Measurements from ENCODE around the gene HAO2.
"Not testable (repeated sequence)": the region's sequence is repeated elsewhere in the genome, so short reads cannot be mapped to it uniquely, and the experiment has no call there.

The HAO2 gene

DNA sequence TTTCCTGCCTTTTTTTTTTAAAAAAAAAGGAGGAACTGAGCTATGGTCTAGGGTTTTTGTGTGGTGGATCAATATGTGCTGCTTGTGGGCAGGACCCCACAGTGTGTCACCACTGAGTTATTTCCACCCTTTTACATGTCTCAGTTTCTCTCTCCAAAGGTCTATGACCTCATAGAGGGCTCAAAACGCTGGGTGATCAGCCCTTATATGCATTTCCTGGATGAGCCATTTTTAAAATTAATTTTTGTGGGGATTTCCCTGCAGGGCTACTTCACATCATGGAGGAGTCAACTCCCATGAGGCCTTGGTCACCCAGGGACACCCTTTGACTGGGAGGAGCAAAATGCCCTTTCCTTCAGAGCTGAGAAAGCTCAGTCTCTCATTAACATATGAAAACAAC is 20.7 kb upstream of the HAO2 start:
- no peak for DNase-seq

DNA sequence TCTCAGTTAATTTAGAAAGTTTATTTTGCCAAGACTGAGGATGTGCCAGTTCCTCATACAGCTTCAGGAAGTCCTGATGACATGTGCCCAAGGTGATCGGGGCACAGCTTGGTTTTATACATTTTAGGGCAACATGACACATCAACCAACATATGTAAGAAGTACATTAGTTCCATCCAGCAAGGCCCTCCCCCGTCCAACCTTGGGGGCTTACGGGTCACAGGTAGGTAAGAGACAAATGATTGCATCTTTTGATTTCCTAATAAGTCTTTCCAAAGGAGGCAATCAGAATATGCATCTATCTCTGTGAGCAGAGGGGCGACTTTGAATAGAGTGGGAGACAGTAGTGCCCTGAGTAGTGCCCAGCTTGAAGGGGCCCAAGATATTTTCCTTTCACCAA is 19.6 kb upstream of the HAO2 start:
- DNase-seq, result no peak

DNA sequence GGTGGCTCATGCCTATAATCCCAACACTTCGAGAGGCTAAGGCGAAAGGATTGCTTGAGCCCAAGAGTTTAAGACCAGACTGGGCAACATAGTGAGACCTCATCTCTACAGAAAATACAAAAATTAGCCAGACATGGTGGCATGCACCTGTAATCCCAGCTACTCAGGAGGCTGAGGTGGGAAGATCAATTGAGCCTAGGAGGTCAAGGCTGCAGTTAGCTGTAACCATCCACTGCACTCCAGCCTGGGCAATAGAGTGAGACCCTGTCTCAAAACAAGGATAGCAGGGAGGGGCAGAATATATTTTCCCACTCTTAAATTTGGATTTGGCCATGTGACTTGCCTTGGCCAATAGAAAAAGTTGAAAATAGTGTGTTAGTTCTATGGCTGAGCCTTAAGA is 17.7 kb upstream of the HAO2 start:
- DNase-seq, result not testable (repeated sequence)

DNA sequence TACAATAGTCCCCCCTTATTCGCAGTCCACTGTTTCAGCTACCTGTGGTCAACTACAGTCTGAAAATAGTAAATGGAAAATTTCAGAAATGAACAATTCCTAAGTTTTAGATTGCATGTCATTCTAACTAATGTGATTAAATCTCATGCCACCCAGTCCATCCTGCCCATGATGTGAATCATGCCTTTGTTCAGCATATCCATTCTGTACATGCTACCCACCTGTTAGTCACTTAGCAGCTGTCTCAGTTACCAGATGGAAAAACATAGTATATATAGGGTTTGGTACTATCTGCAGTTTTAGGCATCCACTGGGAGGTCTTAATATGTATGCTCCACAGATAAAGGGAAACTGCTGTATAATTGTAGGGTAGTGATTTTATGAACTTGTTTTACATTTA is 16.6 kb upstream of the HAO2 start:
- DNase-seq, result no peak

DNA sequence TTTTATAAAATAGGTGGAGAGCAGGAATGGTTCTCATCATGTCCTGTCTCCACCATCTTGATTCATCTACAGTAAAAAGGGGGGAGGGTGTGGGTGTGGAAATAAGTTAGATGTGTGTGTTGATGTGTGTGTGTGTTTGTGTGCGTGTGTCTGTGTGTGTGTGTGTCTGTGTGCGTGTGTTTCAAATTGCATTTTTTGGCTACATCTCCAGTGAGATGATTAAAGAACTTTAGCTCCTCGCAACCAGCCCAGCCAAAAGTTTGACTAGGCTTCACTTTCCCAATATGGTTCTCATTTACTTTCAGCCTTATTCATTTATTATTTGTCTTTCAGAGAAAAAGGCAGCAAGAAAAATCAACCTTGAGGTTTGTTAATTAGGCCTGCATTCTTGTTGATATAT is 14.7 kb upstream of the HAO2 start:
- no peak for DNase-seq

DNA sequence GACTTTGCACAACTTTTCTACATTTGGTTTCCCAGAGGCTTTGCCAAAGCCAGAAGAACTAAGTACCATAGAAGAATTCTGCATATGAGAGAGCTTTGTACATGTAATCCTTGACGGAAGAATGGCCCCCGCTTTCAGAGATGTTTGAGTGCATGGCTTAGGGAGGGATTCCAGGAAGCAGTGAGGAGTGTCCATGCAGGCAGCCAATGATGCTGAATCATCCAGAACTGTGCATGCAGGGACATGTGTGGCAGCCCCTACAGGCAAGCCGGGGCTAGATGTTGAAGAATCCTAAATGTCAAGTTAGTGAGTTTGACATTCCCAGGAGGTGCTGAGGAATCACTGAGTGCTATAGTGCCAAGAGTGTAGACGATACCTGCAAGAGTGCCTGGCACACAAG is 9.9 kb upstream of the HAO2 start:
- no peak for DNase-seq

DNA sequence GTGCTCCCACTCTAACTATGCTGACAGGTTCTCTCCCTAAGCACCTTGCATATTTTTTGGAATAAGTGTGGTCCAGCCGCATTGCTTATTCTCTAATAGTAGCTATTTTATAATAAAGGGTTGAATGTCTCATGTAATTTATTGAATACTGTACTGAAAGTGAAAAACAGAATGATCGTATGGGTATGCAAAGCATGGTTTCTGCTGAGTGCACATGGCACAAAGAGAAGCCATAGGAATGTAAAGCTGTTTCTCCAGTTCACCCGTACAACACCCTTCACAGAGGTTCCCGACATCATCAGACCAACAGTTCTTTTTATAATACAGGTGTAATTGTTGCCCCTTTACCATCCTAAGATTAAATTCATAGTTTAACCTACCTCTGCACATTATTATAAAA is 8.9 kb upstream of the HAO2 start:
- no peak for DNase-seq

DNA sequence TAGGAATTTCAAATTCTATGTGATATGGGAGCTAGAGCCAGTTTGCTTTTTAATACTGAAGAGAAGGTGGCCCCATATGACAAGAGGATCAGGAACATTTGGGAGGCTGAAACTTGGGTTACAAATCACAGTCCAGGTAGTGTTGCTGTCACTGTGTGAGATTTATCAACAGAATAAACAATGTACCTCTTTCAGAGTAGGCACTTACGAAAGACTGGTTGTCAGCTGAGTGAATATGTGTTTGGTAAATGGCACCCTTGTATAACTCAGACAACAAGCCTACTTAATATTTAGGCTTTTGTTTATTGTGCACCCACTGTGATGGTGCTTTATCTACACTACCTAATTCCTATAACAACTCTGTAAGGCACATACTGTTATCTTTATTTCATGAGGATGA is 7.4 kb upstream of the HAO2 start:
- no peak for DNase-seq

DNA sequence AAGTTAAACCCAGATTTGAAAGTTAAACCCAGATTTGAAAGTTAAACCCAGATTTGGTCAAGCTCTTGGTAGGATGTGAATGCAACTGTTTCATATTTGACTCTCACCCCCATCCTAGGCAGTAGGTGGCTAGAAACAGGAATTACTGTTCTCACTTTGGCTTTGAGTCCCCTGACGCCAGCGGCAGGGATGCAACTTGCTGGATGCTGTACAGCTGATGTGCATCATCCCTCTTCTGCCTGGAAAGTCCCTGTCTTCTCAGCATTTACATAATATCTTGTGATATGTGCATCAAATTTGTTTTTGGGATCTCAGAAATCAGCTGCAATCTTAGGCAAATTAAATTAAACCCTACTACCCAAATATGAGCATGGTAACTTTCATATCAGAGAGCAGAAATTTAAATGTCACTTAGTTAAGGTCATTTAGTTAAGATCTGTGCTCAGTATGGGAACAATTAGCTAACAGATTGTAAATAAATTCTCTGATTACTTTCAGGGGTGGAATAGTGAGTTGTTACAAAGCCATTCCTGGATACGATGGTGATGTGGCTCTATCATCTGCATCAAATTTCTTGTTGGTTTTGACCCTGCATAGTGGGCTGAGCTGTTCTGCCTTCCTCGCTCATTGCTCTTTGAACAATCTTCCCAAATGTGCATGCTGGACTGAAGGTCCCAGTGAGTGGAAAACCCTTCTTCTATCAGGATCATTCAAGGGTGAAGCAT is 6.8 kb upstream of the HAO2 start:
- DNase-seq, result no peak

DNA sequence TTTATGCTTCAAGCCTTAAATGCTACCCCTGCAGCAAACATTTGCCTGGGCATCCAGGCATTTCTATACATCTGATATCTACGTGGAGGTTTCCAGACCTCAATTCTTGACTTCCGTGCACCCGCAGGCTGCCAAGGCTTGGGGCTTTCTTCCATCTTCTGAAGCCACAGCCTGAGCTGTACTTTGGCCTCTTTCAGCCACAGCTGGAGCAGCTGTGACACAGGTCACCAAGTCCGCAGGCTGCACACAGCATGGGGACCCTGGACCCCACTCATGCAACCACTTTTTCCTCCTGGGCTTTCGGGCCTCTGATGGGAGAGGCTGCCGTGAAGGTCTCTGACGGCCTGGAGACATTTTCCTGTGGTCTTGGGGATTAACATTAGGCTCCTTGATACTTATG is 5.4 kb upstream of the HAO2 start:
- no peak for DNase-seq

DNA sequence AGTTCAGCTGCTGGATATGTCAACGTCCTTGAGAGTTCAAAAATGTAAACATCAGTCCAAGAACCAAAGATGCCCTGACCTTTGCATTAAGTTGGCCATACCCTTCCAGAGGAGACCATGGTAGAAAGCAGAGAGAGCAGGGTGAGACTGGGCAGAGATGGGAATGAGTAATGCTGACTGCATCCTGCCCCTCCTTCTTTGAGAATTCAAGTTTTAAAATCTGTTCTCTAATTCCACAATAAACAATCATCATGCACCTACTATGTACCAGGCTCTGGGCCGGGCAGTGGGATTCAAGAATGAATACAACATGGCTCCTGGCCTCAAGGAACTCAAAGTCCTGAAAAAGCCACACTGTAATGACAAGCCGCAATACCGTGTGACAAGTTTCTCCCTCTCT is 3.9 kb upstream of the HAO2 start:
- no peak for DNase-seq

DNA sequence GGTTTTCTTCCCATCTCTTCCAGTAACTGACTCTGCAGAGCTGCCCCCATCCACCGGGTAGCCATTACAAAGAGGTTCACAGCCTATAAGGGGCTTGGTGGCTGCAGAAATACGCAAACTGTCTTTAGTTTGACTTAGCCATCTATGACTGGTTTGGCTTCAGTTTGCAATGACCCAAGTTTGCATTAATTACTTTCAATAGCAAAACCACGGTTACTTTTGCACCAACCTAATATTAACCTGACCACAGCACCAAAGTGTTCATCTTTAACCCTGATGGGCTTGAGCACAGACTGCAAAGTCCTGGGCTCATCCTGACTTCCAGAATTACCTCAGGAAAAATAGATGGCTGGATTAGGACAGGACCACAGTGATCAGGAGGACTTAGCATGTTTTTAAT is 2.2 kb upstream of the HAO2 start:
- no peak for DNase-seq

DNA sequence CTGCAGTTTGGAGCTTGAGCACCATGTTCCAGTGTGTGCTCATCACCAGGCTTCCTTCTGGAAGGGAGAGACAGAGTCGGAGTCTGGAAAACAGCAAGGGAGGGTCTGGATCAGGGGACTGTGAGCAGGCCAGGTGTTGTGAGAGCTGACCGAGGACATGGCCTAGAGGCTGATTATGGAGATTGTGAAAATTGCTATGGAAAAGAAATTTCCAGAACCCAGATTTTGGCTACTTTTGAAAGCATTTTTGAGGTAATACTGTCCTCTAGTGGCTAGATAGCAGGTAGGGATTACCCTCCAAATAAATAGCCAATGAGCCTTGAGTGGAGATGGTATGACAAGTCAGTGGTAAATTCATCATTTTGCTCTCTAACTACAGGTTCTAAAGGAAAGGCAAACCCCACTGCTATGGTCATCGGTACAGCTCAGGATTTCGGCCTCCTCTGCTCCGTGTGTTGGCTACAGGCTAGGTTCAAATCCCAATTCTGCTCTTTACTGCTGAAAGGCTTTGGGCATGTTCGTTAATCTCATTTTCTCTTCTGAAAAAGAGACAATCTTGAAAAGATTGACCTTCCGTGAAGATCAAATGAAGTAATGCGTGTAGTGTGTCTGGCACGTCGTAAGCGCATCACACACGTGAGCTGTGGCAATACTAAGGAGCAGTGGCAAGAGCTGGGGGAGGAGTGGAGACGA is 1.0 kb upstream of the HAO2 start:
- no peak for DNase-seq

DNA sequence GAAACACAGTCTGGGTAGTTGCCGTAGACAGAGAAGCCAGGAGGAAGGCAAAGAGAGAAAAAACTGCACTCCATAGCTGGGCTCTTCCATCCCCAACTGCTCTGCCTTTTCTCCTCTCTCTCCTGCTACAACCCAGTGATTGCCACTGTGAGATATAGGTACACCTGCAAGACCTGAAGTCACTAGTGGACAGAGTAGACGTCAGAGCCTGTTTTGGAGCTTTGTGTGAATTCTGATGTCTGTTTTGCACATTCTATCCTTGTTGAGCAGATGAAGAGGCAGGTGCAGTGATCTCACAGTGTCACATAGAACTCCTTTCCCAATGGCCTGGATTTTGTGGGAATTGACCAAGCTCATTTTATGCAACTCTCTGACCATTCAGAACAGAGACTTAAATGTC is 2.2 kb downstream of the HAO2 start:
- no peak for DNase-seq

DNA sequence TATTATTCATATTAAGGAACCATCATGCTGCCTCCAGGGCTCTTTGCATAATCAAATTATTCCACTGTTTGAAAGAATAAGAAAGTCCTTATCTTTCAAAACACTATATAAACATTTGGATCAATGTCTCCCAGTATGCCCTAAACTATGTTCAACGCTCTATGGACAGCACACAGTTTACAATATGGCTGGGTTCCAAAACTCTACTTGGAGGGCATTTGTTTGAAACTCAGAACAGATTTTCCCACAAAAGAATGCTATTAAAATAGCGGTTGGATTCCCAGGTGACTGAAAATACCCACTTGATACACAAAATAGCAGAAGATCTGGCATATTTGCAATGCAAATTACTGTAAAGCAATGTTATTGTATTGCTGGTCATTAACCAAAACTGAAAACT is 3.2 kb downstream of the HAO2 start:
- no peak for DNase-seq

DNA sequence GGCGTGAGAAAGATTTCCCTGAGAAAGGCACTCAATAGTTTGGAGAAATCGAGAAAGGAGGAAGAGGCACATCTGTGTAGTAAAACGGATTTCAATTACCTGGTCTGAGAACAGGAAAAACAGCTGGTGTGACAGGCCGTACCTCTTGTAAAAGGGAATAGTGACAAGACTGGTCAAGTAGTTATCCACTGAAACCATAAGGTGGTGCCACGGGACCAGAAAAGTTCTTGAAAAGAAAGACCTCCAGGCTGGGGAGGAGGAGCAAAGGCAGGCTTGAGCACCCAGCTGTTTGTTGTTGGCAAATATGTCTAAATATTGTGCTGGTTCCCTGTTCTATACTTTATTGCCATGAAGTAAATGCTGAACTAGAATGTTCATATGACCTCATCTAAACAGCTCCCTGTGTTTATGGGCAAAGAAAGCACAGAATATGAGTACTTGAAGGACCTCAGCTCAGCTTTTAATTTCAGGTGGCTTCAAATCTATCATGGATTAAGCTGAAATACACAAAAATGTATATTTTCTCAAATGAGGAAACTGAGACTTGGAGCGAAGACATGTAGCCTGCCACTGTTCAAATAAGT is 4.0 kb downstream of the HAO2 start:
- DNase-seq, result no peak

DNA sequence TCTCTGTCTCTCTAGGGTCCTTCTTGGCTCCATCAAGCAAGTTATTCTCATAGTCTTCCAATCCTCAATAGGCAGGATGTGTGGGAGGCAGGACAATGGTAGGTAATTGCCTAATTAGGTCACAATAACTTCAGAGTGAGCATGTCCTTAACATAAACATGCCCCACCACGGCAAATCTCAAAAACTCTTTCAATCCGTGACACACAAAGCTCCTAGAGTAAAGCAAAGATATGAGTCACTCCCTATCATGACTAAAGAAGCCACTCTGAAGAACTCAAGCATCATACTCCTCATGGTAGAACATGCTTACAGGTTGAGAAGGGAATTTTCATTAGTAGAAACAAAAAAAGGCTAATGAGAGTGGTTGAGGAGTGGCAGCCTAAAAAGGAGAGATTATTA is 4.9 kb downstream of the HAO2 start:
- no peak for DNase-seq

DNA sequence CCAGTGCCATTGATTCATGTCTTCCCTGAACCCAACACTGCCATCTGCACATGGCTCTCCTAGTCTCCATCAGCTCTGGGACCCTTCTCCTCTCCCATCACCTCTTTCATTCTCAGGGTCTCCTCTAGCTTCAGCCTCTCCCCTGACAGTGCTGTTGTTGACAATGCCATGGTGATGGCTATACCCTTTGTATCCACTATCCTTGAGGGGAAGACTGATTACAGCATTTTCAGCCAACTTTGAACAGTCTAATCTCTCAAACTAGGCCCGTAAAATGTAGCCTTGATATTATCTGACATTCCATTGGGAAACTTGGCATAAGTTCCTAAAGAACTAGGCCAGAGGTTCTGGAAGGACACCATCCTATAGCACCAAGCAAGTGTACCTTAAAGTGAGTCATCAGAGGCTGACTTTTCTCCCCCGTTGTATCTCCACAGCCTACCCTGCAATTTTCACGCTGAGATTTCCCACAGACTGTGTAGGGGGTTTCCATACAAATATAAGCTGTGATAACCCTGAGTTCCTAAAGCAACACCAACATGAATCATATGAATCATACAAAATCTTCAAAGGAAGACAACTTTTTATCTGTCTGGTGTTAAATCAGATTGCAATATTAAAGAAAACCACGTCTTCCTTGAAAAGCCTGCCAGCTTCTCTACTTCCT is 5.8 kb downstream of the HAO2 start:
- no peak for DNase-seq

DNA sequence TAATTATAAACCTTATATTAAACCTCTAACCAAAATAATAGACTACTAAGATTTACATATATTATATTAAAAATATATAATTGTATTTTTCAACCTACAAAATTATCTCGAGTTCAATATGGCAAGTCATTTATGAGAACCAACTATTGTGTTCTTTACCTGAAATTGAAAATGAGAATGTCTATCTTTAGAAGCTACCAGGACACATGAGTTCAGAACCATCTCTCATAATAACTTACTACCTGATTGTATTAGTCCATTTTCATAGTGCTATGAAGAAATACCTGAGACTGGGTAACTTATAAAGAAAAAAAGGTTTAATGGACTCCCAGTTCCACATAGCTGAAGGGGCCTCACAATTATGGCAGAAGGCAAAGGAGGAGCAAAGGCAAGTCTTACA is 6.8 kb downstream of the HAO2 start:
- DNase-seq, result no peak

DNA sequence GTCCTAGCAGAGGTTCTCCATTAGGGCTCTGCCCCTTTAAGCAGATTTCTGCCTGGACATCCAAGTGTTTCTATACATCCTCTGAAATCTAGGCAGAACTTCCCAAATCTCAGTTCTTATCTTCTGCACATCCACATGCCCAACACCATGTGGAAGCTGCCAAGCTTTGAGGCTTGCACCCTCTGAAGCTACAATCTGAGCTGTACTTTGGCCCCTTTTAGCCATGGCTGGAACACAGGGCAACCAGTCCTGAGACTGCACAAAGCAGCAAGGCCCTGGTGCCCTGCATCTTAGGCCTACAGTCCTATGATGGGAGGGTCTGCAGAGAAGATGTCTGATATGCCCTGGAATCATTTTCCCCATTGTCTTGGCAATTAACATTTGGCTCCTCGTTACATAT is 8.0 kb downstream of the HAO2 start:
- no peak for DNase-seq

DNA sequence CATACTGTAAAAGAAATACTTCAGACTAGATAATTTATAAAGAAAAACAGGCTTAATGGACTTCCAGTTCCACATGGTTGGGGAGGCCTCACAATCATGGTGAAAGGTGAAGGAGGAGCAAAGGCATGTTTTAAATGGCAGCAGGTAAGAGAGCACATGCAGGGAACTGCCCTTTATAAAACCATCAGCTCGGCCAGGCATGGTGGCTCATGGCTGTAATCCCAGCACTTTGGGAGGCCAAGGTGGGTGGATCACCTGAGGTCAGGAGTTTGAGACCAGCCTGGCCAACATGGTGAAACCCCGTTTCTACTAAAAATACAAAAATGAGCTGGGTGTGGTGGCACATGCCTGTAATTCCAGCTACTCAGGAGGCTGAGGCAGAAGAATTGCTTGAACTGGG is 9.0 kb downstream of the HAO2 start:
- DNase-seq, result not testable (repeated sequence)

DNA sequence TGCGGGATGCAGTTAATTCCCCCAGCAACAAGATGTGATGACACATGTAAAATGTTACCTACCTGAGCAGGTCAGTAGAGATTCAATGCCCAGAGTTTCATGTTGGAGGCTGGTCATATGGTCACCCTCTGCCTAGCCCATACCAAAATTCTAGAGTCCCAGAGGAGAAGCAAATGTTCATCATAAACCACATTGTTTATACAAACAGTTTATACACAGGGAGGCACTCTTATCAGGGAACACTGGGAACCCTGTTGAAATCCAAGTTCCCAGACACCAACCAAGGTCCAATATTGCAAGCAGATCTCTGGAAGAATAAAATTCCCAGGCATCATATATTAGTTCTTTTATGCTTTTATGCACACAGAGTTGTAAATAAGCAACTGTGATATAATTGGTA is 10.5 kb downstream of the HAO2 start:
- DNase-seq, result no peak

DNA sequence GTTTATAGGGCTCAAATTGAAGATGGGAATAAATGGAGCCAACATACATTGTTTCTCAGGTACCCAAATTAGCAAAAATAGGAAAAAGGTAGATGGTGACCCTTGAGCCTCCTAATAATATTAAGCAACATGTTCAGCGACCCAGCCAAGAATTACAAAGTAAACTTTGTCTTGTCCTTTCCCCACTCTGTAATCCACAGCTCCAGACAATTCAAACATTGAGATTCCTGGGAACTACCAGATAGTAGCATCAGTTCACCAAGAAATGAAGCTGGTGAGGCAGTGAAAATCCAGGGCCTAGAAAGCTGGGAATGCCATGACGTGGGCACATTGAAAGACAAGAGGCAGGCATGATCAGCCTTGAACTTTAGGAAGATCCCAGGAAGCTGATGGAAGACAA is 11.7 kb downstream of the HAO2 start:
- DNase-seq, result no peak

DNA sequence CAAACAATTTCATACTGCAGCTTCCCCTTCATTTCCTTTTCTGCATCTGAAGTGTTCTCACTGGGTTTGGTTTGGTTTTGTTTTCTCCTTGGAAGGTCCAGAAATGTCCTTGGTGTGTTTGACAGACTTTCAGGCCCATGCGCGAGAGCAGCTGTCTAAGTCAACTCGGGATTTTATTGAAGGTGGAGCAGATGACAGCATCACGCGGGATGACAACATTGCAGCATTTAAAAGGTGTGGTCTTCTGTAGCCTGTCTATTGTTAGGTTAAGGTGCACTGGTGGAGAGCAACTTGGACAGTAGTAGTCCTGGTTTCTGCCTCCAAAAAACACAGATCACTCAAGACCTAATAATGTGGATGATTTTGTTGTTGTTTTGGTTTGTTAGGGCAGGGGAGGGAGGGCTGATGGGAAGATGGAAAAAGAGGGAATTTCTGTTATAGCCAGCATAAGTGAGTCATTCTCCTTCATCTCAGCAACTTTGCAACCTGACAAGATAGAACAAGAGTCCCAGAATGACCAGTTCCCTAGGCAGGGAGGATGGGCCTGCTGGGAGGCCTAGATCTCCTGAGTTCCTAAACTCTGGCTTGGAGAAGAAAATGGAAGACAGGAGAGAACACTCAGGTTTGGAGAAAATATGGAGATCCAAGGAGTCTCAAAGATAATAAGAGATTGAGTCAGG is 12.5 kb downstream of the HAO2 start:
- no peak for DNase-seq

All from activated CD4-positive, alpha-beta T cell treated with anti-CD3 and anti-CD28 coated beads for 4 hours (primary cell).